ENCODE measurements around the gene SFMBT2. TPM values are rescaled to one million over a fixed set of nuclear protein-coding genes. Genes with fewer than 3 reads are reported as not detected.
"Not testable (repeated sequence)": the region's sequence is repeated elsewhere in the genome, so short reads cannot be mapped to it uniquely, and the experiment has no call there.

Gene SFMBT2
- total RNA-seq, 1 experiment from 2014 or later: 0.05 TPM

- no peak for DNase-seq (ENCODE audit: low read depth in 1 of 2, low spot score in 2 of 2)
- Histone ChIP-seq H3K36me3 (no peaks in the 10 kb centered on the region), H3K9me3 (replicated peaks) (no peaks in the 10 kb centered on the region)
These were observed 180.8 kb downstream of the SFMBT2 start for GRCh38 chr10:7230036-7230435.

GRCh38 chr10:7225133-7225532, 185.7 kb downstream of the SFMBT2 start:
- no peak overlapping the region for H3K27ac ChIP-seq
- no peaks in the 10 kb centered on the region for H3K4me1 ChIP-seq (replicated peaks)
- DNase-seq (ENCODE audit: low read depth in 1 of 2, low spot score in 2 of 2): no peak
- H3K9me3 ChIP-seq (replicated peaks): no peaks in the 10 kb centered on the region
- no peaks in the 10 kb centered on the region for H3K27me3 ChIP-seq (replicated peaks)
- no peaks in the 10 kb centered on the region for H3K36me3 ChIP-seq
- no peak overlapping the region for H3K4me3 ChIP-seq

More at GRCh38 chr10:7230036-7230435, 180.8 kb downstream of the SFMBT2 start:
- no peaks in the 10 kb centered on the region for H3K27me3 ChIP-seq (replicated peaks)
- no peaks in the 10 kb centered on the region for H3K4me1 ChIP-seq (replicated peaks)
- no peak overlapping the region for H3K4me3 ChIP-seq
- no peak overlapping the region for H3K27ac ChIP-seq

- DNase-seq (ENCODE audit: low read depth in 1 of 2, low spot score in 2 of 2): no peak
- Histone ChIP-seq H3K4me1 (replicated peaks) (no peaks in the 10 kb centered on the region), H3K27me3 (replicated peaks) (no peaks in the 10 kb centered on the region)
These were observed 191.9 kb downstream of the SFMBT2 start for GRCh38 chr10:7218968-7219367.

GRCh38 chr10:7212696-7213095, 198.1 kb downstream of the SFMBT2 start:
- DNase-seq (ENCODE audit: low read depth in 1 of 2, low spot score in 2 of 2): not testable (repeated sequence)

More at GRCh38 chr10:7218968-7219367, 191.9 kb downstream of the SFMBT2 start:
- H3K4me3 ChIP-seq: no peak overlapping the region
- no peak overlapping the region for H3K27ac ChIP-seq
- no peaks in the 10 kb centered on the region for H3K9me3 ChIP-seq (replicated peaks)
- H3K36me3 ChIP-seq: no peaks in the 10 kb centered on the region

GRCh38 chr10:7211857-7212577, 198.8 kb downstream of the SFMBT2 start:
- Histone ChIP-seq H3K27ac (no peak overlapping the region), H3K4me1 (replicated peaks) (no peaks in the 10 kb centered on the region), H3K36me3 (no peaks in the 10 kb centered on the region), H3K4me3 (no peak overlapping the region), H3K9me3 (replicated peaks) (no peaks in the 10 kb centered on the region), H3K27me3 (replicated peaks) (no peaks in the 10 kb centered on the region)
- no peak for DNase-seq (ENCODE audit: low read depth in 1 of 2, low spot score in 2 of 2)

More at GRCh38 chr10:7212696-7213095, 198.1 kb downstream of the SFMBT2 start:
- H3K9me3 ChIP-seq (replicated peaks); H3K27ac ChIP-seq; H3K4me1 ChIP-seq (replicated peaks); H3K4me3 ChIP-seq; H3K36me3 ChIP-seq; H3K27me3 ChIP-seq (replicated peaks): not testable (repeated sequence)

GRCh38 chr10:7210516-7210915, 200.3 kb downstream of the SFMBT2 start:
- Histone ChIP-seq H3K27ac (no peak overlapping the region), H3K27me3 (replicated peaks) (no peaks in the 10 kb centered on the region), H3K36me3 (no peaks in the 10 kb centered on the region), H3K4me3 (no peak overlapping the region), H3K4me1 (replicated peaks) (no peaks in the 10 kb centered on the region), H3K9me3 (replicated peaks) (no peaks in the 10 kb centered on the region)
- DNase-seq (ENCODE audit: low read depth in 1 of 2, low spot score in 2 of 2): no peak

- H3K36me3 ChIP-seq: no peaks in the 10 kb centered on the region
- no peaks in the 10 kb centered on the region for H3K9me3 ChIP-seq (replicated peaks)
- H3K27ac ChIP-seq: no peak overlapping the region
- DNase-seq (ENCODE audit: low read depth in 1 of 2, low spot score in 2 of 2): no peak
- no peaks in the 10 kb centered on the region for H3K27me3 ChIP-seq (replicated peaks)
- H3K4me3 ChIP-seq: no peak overlapping the region
- no peaks in the 10 kb centered on the region for H3K4me1 ChIP-seq (replicated peaks)
These were observed 201.4 kb downstream of the SFMBT2 start for GRCh38 chr10:7209458-7209857.

- DNase-seq (ENCODE audit: low read depth in 1 of 2, low spot score in 2 of 2): no peak
- H3K36me3 ChIP-seq: no peaks in the 10 kb centered on the region
- no peaks in the 10 kb centered on the region for H3K4me1 ChIP-seq (replicated peaks)
- no peaks in the 10 kb centered on the region for H3K27me3 ChIP-seq (replicated peaks)
- no peak overlapping the region for H3K4me3 ChIP-seq
- H3K27ac ChIP-seq: no peak overlapping the region
- no peaks in the 10 kb centered on the region for H3K9me3 ChIP-seq (replicated peaks)
These were observed 204.3 kb downstream of the SFMBT2 start for GRCh38 chr10:7206412-7207100.

- no peak overlapping the region for H3K4me3 ChIP-seq
- no peaks in the 10 kb centered on the region for H3K4me1 ChIP-seq (replicated peaks)
These were observed 205.2 kb downstream of the SFMBT2 start for GRCh38 chr10:7205656-7206055.

GRCh38 chr10:7202793-7203355, 208.0 kb downstream of the SFMBT2 start:
- DNase-seq (ENCODE audit: low read depth in 1 of 2, low spot score in 2 of 2): no peak
- Histone ChIP-seq H3K4me3 (no peak overlapping the region), H3K4me1 (replicated peaks) (no peaks in the 10 kb centered on the region), H3K27me3 (replicated peaks) (no peaks in the 10 kb centered on the region), H3K36me3 (no peaks in the 10 kb centered on the region), H3K9me3 (replicated peaks) (no peaks in the 10 kb centered on the region), H3K27ac (no peak overlapping the region)

More at GRCh38 chr10:7205656-7206055, 205.2 kb downstream of the SFMBT2 start:
- H3K9me3 ChIP-seq (replicated peaks): no peaks in the 10 kb centered on the region
- DNase-seq (ENCODE audit: low read depth in 1 of 2, low spot score in 2 of 2): no peak
- H3K36me3 ChIP-seq: no peaks in the 10 kb centered on the region
- no peaks in the 10 kb centered on the region for H3K27me3 ChIP-seq (replicated peaks)
- no peak overlapping the region for H3K27ac ChIP-seq

GRCh38 chr10:7199152-7199760, 211.6 kb downstream of the SFMBT2 start:
- H3K4me3 ChIP-seq: no peak overlapping the region
- no peak overlapping the region for H3K27ac ChIP-seq
- H3K27me3 ChIP-seq (replicated peaks): no peaks in the 10 kb centered on the region

GRCh38 chr10:7196284-7196683, 214.6 kb downstream of the SFMBT2 start:
- no peak for DNase-seq (ENCODE audit: low read depth in 1 of 2, low spot score in 2 of 2)
- no peaks in the 10 kb centered on the region for H3K4me1 ChIP-seq (replicated peaks)
- no peaks in the 10 kb centered on the region for H3K9me3 ChIP-seq (replicated peaks)
- no peaks in the 10 kb centered on the region for H3K36me3 ChIP-seq
- no peak overlapping the region for H3K27ac ChIP-seq
- no peak overlapping the region for H3K4me3 ChIP-seq
- no peaks in the 10 kb centered on the region for H3K27me3 ChIP-seq (replicated peaks)

More at GRCh38 chr10:7199152-7199760, 211.6 kb downstream of the SFMBT2 start:
- Histone ChIP-seq H3K4me1 (replicated peaks) (no peaks in the 10 kb centered on the region), H3K9me3 (replicated peaks) (no peaks in the 10 kb centered on the region), H3K36me3 (no peaks in the 10 kb centered on the region)
- no peak for DNase-seq (ENCODE audit: low read depth in 1 of 2, low spot score in 2 of 2)

GRCh38 chr10:7195118-7195517, 215.7 kb downstream of the SFMBT2 start:
- Histone ChIP-seq H3K4me1 (replicated peaks) (no peaks in the 10 kb centered on the region), H3K4me3 (no peak overlapping the region), H3K27me3 (replicated peaks) (no peaks in the 10 kb centered on the region), H3K9me3 (replicated peaks) (no peaks in the 10 kb centered on the region), H3K27ac (no peak overlapping the region), H3K36me3 (no peaks in the 10 kb centered on the region)
- no peak for DNase-seq (ENCODE audit: low read depth in 1 of 2, low spot score in 2 of 2)

- H3K9me3 ChIP-seq (replicated peaks): no peaks in the 10 kb centered on the region
- H3K27ac ChIP-seq: no peak overlapping the region
- no peaks in the 10 kb centered on the region for H3K27me3 ChIP-seq (replicated peaks)
- H3K4me3 ChIP-seq: no peak overlapping the region
- no peaks in the 10 kb centered on the region for H3K4me1 ChIP-seq (replicated peaks)
- DNase-seq (ENCODE audit: low read depth in 1 of 2, low spot score in 2 of 2): no peak
- no peaks in the 10 kb centered on the region for H3K36me3 ChIP-seq
These were observed 216.3 kb downstream of the SFMBT2 start for GRCh38 chr10:7194571-7194970.
